Measurements from ENCODE around the gene SYT2. TPM values are rescaled to one million over a fixed set of nuclear protein-coding genes. Genes with fewer than 3 reads are reported as not detected.
"Not testable (repeated sequence)": the region's sequence is repeated elsewhere in the genome, so short reads cannot be mapped to it uniquely, and the experiment has no call there.

The SYT2 gene
- total and polyA plus RNA-seq, 8 donors = under 0.01 to 0.03 (median 0.03) TPM; not detected in 4

DNA sequence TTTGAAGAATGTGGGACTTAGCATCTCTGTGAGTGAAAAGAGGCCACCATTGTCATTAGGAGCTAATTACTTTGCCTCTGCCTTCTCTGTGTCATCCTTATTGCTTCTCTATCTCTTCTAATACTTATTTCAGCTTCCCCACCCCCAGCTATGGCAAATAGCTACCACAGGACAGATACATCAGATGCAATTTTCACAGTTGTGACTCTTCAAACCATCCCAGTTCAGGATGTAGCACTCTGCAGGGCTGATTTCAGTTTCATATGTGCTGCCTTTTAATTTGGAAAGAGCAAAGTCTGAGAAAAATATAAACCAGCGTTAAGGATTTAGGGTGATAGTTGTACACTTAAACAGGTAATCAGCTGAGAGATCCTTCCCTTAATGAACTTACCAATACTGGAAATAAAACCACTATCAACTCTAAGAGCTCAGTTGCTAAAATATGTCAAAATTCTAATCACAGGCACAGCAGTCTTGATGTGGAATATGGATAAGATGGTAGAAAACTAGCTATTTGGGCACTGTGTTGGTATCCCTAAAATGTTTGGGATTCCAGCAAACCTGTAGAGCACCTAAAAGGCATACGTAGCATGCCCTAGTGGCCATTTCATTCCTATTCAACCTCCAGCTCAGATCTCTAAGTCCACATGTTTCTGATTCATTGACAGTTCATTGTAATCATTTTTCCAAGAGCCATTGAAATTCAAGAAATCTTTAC, 148.4 kb downstream of the SYT2 start:
- intact Hi-C loops (cut with DNase I) = no loop called here
- no peak for DNase-seq
- H3K9me3 ChIP-seq = no peaks in the 10 kb centered on the region
- no peaks in the 10 kb centered on the region for H3K27me3 ChIP-seq
- H3K4me3 ChIP-seq = no peak overlapping the region
- no peak for ATAC-seq
- H3K4me1 ChIP-seq = peaks cover 0 to 2% (median 0%) of the 10 kb centered on the region in 3 donors
- 92 to 96% methylated on average over 2 of the region's 2 CpGs for WGBS, 2 donors
- FAIRE-seq = no peak
- no peaks in the 10 kb centered on the region for H3K36me3 ChIP-seq
- no peak for TF ChIP-seq CTCF (IDR thresholded peaks at IDR 0.05)
- no peak overlapping the region for H3K27ac ChIP-seq

- no peaks in the 10 kb centered on the region for H3K9me3 ChIP-seq
- H3K4me1 ChIP-seq = peaks cover 0 to 4% (median 0%) of the 10 kb centered on the region in 3 donors
- DNase-seq (no peak), ATAC-seq (no peak), FAIRE-seq (peak; percentile 80)
- TF ChIP-seq CTCF (IDR thresholded peaks at IDR 0.05) = no peak
- intact Hi-C loops (cut with DNase I) = no loop called here
- no peaks in the 10 kb centered on the region for H3K27me3 ChIP-seq
- H3K4me3 ChIP-seq = no peak overlapping the region
- 94% methylated on average over 1 of the region's 1 CpG for WGBS, 2 donors
- no peak overlapping the region for H3K27ac ChIP-seq
- H3K36me3 ChIP-seq = no peaks in the 10 kb centered on the region
These were observed 149.0 kb downstream of the SYT2 start for GRCh38 chr1:202561240-202561639.

- FAIRE-seq; H3K36me3 ChIP-seq; ATAC-seq; H3K9me3 ChIP-seq; intact Hi-C loops (cut with DNase I); H3K27ac ChIP-seq; H3K27me3 ChIP-seq; DNase-seq; H3K4me3 ChIP-seq: not testable (repeated sequence)
- peaks cover 0 to 26% (median 6%) of the 10 kb centered on the region in 3 donors for H3K4me1 ChIP-seq
- WGBS, 2 donors = 68 to 88% methylated on average over 1 of the region's 1 CpG
These were observed 152.6 kb downstream of the SYT2 start for GRCh38 chr1:202557662-202558061.

DNA sequence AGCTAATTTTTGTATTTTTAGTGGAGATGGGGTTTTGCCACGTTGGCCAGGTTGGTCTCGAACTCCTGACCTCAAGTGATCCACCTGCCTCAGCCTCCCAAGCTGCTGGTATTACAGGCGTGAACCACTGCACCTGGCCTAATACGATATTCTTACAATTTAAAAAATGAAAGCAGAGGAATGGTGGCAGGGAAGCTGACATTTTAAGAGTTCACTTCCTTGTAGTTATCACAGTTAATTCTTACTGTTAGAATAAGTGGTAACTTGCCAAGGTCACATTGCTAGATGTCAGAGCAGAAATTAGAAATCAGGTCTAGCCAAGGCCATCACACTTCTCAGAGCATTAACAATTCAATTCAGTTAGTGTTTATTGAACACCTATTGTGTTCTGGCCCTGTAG, 154.2 kb downstream of the SYT2 start:
- intact Hi-C loops (cut with DNase I) = not testable (repeated sequence)

DNA sequence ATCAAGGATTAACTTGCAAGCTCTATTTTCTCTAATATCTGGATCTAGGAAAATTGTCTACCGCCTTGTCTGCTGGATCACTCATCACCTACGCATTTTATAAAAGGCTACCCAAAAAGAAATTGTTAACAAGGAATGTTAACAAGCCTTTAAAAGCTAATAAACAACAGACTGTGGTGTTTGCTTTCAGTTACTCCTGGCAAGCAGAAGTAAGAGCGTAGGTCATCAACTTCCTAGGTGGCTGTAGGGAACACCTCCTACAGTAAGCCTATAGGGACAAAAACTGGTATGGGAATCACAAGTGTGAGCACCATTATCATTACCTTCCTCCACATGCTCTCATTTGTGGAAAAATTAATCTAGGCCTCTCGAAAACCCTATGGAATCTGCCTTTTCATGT, 155.6 kb downstream of the SYT2 start:
- ATAC-seq = peak; percentile 36 to 66 (median 44)
- intact Hi-C loops (cut with DNase I); H3K27me3 ChIP-seq; DNase-seq; H3K9me3 ChIP-seq; H3K4me3 ChIP-seq; FAIRE-seq; H3K36me3 ChIP-seq: not testable (repeated sequence)
- WGBS, 2 donors = 77 to 80% methylated on average over 4 of the region's 4 CpGs
- Histone ChIP-seq H3K4me1 (peaks cover 0 to 26% (median 6%) of the 10 kb centered on the region in 3 donors), H3K27ac (peak overlapping the region in 2 of 4 donors; percentile 12 to 42)

More for the DNA sequence above, 154.2 kb downstream of the SYT2 start:
- FAIRE-seq, H3K27me3 ChIP-seq, H3K4me3 ChIP-seq, H3K9me3 ChIP-seq, H3K36me3 ChIP-seq: not testable (repeated sequence)
- DNase-seq = peak in 2 of 6 donors; percentile 10 to 23
- Histone ChIP-seq H3K27ac (peak overlapping the region in 3 of 4 donors; percentile 28 to 78 (median 69)), H3K4me1 (peaks cover 0 to 26% (median 6%) of the 10 kb centered on the region in 3 donors)
- peak; percentile 55 to 67 (median 60) for ATAC-seq
- 42 to 58% methylated on average over 4 of the region's 4 CpGs for WGBS, 2 donors

DNA sequence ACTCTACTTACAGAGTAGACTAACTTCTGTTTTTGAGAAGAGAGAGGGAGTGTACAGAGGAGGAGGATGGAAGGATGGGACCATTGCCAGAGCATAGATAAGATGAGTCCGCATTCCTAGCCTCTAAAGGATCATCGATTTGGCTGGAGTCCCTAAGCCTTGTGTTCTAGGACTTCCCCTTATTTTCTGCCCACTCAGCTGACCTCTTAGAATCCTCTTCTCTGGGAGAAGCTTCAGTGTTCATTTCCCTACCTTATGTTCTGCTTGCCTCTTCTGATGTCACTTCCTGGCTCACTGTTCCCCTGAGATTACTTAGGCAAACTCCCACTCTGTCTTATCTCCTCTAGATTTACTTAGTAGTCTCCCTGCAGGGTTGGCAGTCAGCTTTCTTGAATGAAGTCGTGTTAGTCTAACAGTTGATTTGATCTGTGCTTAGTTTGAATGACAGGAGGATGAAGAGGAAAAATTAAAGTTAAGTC, 156.7 kb downstream of the SYT2 start:
- FAIRE-seq = no peak

DNA sequence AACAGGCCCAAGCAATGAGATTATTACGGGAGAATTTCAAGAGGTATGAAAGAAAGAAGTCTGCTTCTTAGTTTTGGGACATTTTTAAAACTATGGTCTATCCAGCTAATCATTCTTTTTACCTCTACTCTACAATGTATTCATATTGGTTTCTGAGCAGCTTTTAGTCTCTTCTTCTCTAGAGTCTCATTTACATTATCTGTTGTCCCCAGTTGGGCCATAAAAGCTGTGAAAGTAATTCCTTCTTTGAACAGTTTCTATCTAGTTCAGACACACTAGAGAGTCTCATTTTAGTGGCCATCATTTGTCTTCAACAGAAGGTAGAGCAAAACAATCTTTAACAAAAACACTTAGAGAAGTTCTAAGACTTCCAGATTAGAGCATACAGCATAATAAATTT, 157.2 kb downstream of the SYT2 start:
- peak; percentile 29 for FAIRE-seq
- peaks cover 0 to 26% (median 6%) of the 10 kb centered on the region in 3 donors for H3K4me1 ChIP-seq
- H3K27me3 ChIP-seq; H3K27ac ChIP-seq; H3K36me3 ChIP-seq; H3K9me3 ChIP-seq; ATAC-seq; intact Hi-C loops (cut with DNase I); DNase-seq; H3K4me3 ChIP-seq: not testable (repeated sequence)
- 93 to 97% methylated on average over 1 of the region's 1 CpG for WGBS, 2 donors

More for the DNA sequence above, 156.7 kb downstream of the SYT2 start:
- H3K4me1 ChIP-seq = peaks cover 0 to 26% (median 6%) of the 10 kb centered on the region in 3 donors
- H3K9me3 ChIP-seq = no peaks in the 10 kb centered on the region
- H3K36me3 ChIP-seq = no peaks in the 10 kb centered on the region
- intact Hi-C loops (cut with DNase I) = no loop called here
- no peak overlapping the region for H3K4me3 ChIP-seq
- no peaks in the 10 kb centered on the region for H3K27me3 ChIP-seq
- peak in 2 of 6 donors; percentile 12 to 30 for DNase-seq
- peak overlapping the region in 1 of 4 donors; percentile 42 for H3K27ac ChIP-seq
- peak; percentile 73 to 78 (median 76) for ATAC-seq
- WGBS, 2 donors = 39 to 45% methylated on average over 3 of the region's 3 CpGs
- TF ChIP-seq CTCF (IDR thresholded peaks at IDR 0.05) = no peak

GRCh38 chr1:202552615-202553014, 157.6 kb downstream of the SYT2 start:
- H3K27me3 ChIP-seq; H3K9me3 ChIP-seq; FAIRE-seq; H3K36me3 ChIP-seq; H3K27ac ChIP-seq; H3K4me3 ChIP-seq; intact Hi-C loops (cut with DNase I); ATAC-seq; DNase-seq: not testable (repeated sequence)
- peaks cover 0 to 24% (median 6%) of the 10 kb centered on the region in 3 donors for H3K4me1 ChIP-seq
